GM23338 (cell line): ENCODE data around the gene TCERG1. TPM values are rescaled to one million over a fixed set of nuclear protein-coding genes. Genes with fewer than 3 reads are reported as not detected.

Experiments used
- ATAC-seq: fragments of 200-7000 bp; cut with Tn5 transposase; 3 replicates; pipeline ENCODE4 v1.9.1; 2020
- DNase-seq: peaks from one replicate; pipeline ENCODE4 v3.0.0-alpha.2; 2015; ENCODE audit warnings: low spot score
- H2AFZ ChIP-seq: fragments of 200-600 bp; sonication (generic); 2 replicates; pipeline ENCODE4 v1.8.0; 2016; ENCODE audit warnings: antibody characterized with exemption, mild to moderate bottlenecking, moderate library complexity
- H3F3A ChIP-seq: fragments of 200-600 bp; sonication (generic); replicated peaks from 2 replicates; pipeline ENCODE4 v1.8.0; 2017; ENCODE audit warnings: antibody characterized with exemption, mixed run types, low read depth
- H3K27ac ChIP-seq: fragments of 200-600 bp; sonication (generic); 2 replicates; pipeline ENCODE4 v1.6.1; 2016; ENCODE audit warnings: low read depth
- H3K27me3 ChIP-seq: fragments of 200-600 bp; sonication (generic); 2 replicates; pipeline ENCODE4 v1.8.0; 2016; ENCODE audit warnings: mild to moderate bottlenecking, mixed run types, moderate library complexity; ENCODE audit not compliant: insufficient read depth
- H3K36me3 ChIP-seq: fragments of 200-600 bp; sonication (generic); 2 replicates; pipeline ENCODE4 v1.8.0; 2016; ENCODE audit warnings: mild to moderate bottlenecking; ENCODE audit not compliant: insufficient read depth
- H3K4me1 ChIP-seq: fragments of 200-600 bp; sonication (generic); 2 replicates; pipeline ENCODE4 v1.8.0; 2016; ENCODE audit warnings: mild to moderate bottlenecking, moderate library complexity; ENCODE audit not compliant: insufficient read depth
- H3K4me2 ChIP-seq: fragments of 200-600 bp; sonication (generic); 2 replicates; pipeline ENCODE4 v1.7.1; 2017; ENCODE audit warnings: mixed run types
- H3K4me3 ChIP-seq: fragments of 200-600 bp; sonication (generic); 2 replicates; pipeline ENCODE4 v1.6.1; 2016; ENCODE audit warnings: mixed run types
- H3K79me2 ChIP-seq: fragments of 200-600 bp; sonication (generic); replicated peaks from 2 replicates; pipeline ENCODE4 v1.8.0; 2017; ENCODE audit warnings: mild to moderate bottlenecking; ENCODE audit not compliant: insufficient read depth
- H3K9me2 ChIP-seq: fragments of 200-600 bp; sonication (generic); 2 replicates; pipeline ENCODE4 v1.8.0; 2017; ENCODE audit not compliant: insufficient read depth
- H4K20me1 ChIP-seq: fragments of 200-600 bp; sonication (generic); replicated peaks from 2 replicates; pipeline ENCODE4 v1.8.0; 2017; ENCODE audit warnings: mild to moderate bottlenecking; ENCODE audit not compliant: insufficient read depth
- H3K27ac Mint-ChIP-seq: 2 replicates; pipeline ENCODE4 v1.8.0; 2020; ENCODE audit warnings: inconsistent platforms, mild to moderate bottlenecking, moderate library complexity, mixed read lengths
- H3K27me3 Mint-ChIP-seq: 3 replicates; pipeline ENCODE4 v1.8.0; 2022; ENCODE audit warnings: low read depth, mild to moderate bottlenecking, moderate library complexity, mixed read lengths, inconsistent platforms; ENCODE audit not compliant: insufficient read depth, poor library complexity
- H3K36me3 Mint-ChIP-seq: 3 replicates; pipeline ENCODE4 v1.8.0; 2021; ENCODE audit warnings: low read depth, mild to moderate bottlenecking, inconsistent platforms, moderate library complexity, mixed read lengths
- H3K4me1 Mint-ChIP-seq: 3 replicates; pipeline ENCODE4 v1.8.0; 2020; ENCODE audit warnings: mild to moderate bottlenecking, inconsistent platforms, mixed read lengths
- H3K4me3 Mint-ChIP-seq: 3 replicates; pipeline ENCODE4 v1.8.0; 2021; ENCODE audit warnings: moderate library complexity, mild to moderate bottlenecking, inconsistent platforms, mixed read lengths
- H3K9me3 Mint-ChIP-seq: 3 replicates; pipeline ENCODE4 v1.8.0; 2020; ENCODE audit warnings: moderate library complexity, mild to moderate bottlenecking, inconsistent platforms, mixed read lengths
- CREB1 ChIP-seq: fragments of 250-450 bp; sonication (Bioruptor Pico); IDR thresholded peaks from 2 replicates; pipeline ENCODE4 v1.5.0; 2020; ENCODE audit warnings: low read depth, mild to moderate bottlenecking, moderate library complexity
- ETS1 ChIP-seq: IDR thresholded peaks from 2 replicates; pipeline ENCODE4 v1.6.1; 2016; ENCODE audit warnings: antibody characterized with exemption
- EZH2 ChIP-seq: fragments of 200-600 bp; sonication (generic); IDR thresholded peaks from one replicate; pipeline ENCODE4 v1.8.0; 2017; ENCODE audit warnings: antibody characterized with exemption, mild to moderate bottlenecking, low read depth; ENCODE audit not compliant: unreplicated experiment
- JUNB ChIP-seq: IDR thresholded peaks from one replicate; pipeline ENCODE4 v1.6.1; 2016; ENCODE audit warnings: antibody characterized with exemption; ENCODE audit not compliant: unreplicated experiment
- NANOG ChIP-seq: IDR thresholded peaks from 2 replicates; pipeline ENCODE4 v1.6.1; 2016; ENCODE audit warnings: antibody characterized with exemption, borderline replicate concordance
- POLR2AphosphoS5 ChIP-seq: IDR thresholded peaks from 2 replicates; pipeline ENCODE4 v1.6.1; 2016; ENCODE audit warnings: antibody characterized with exemption, low read depth
- STAT1 ChIP-seq: IDR thresholded peaks from one replicate; pipeline ENCODE4 v1.6.1; 2016; ENCODE audit warnings: antibody characterized with exemption; ENCODE audit not compliant: unreplicated experiment
- ZNF114 ChIP-seq: fragments of 250-450 bp; sonication (Bioruptor Pico); IDR thresholded peaks from 2 replicates; pipeline ENCODE4 v1.5.0; 2020; ENCODE audit warnings: mild to moderate bottlenecking, moderate library complexity
- ZNF331 ChIP-seq: fragments of 250-450 bp; sonication (Bioruptor Pico); IDR thresholded peaks from 2 replicates; pipeline ENCODE4 v1.5.0; 2020; ENCODE audit warnings: low read depth, mild to moderate bottlenecking, moderate library complexity
- polyA plus RNA-seq: library from polyadenylated mRNA; unstranded; fragments of >200 nt; fragmentation: Nextera tagmentation; extraction: Ambion mirVana; gene quantifications from 2 replicates; pipeline ENCODE4 v1.2.1, GENCODE V29; 2016
- total RNA-seq: library from RNA; depleted of rRNA; stranded (reverse); fragments of >200 nt; shearing (Covaris generic); gene quantifications from 2 replicates; pipeline ENCODE4 v1.2.3, GENCODE V29; 2014
- TF ChIP-seq, protein P1 (sequence below), 2 experiments: fragments of 200-600 bp in 1 of 2; sonication (generic) in 1 of 2; conservative IDR thresholded peaks; 2 replicates each; pipeline versions ENCODE4 v1.5.1 to v1.6.1; 2016 to 2017; ENCODE audit warnings: antibody characterized with exemption in 2 of 2, low read depth in 2 of 2, mild to moderate bottlenecking in 2 of 2, moderate library complexity in 1 of 2
- TF ChIP-seq, protein P2 (sequence below): fragments of 250-450 bp; sonication (Bioruptor Pico); IDR thresholded peaks from 2 replicates; pipeline ENCODE4 v1.5.0; 2020; ENCODE audit warnings: mild to moderate bottlenecking, moderate library complexity

TCERG1 gene
- total and polyA plus RNA-seq, 2 experiments from 2014 or later, result 127 to 178 TPM

DNA sequence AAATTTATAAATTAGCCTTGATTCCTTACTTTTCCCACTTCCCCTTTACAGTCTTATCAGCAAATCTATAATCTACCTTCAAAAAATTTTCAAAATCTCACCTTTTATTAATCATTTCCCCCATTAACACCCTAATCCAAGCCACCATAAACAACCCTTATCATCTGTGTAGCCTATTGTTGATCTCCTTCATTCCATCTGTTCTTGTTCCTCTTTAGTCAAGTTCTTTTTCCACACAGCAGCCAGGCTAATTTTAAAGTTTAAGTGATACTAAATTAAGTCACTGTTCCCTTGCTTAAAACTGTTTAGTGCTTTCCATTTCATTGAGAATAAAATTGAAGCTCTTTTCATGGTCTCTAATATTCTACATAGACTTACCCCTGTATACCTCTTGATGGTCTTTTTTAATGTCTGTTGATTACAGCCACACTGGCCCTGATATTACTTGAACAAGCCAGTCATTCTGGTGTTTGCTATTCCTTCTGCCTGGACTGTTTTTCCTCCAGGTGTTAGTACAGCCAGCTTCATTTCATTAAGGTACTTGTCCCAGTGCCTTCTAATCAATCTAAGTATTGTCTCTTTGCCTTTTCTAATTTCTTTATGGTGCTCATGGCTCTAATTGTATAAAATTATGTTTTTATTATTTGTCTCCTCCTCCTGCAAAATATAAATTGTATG is 37.7 kb downstream of the TCERG1 start (continued):
- TF ChIP-seq, protein P1, sequence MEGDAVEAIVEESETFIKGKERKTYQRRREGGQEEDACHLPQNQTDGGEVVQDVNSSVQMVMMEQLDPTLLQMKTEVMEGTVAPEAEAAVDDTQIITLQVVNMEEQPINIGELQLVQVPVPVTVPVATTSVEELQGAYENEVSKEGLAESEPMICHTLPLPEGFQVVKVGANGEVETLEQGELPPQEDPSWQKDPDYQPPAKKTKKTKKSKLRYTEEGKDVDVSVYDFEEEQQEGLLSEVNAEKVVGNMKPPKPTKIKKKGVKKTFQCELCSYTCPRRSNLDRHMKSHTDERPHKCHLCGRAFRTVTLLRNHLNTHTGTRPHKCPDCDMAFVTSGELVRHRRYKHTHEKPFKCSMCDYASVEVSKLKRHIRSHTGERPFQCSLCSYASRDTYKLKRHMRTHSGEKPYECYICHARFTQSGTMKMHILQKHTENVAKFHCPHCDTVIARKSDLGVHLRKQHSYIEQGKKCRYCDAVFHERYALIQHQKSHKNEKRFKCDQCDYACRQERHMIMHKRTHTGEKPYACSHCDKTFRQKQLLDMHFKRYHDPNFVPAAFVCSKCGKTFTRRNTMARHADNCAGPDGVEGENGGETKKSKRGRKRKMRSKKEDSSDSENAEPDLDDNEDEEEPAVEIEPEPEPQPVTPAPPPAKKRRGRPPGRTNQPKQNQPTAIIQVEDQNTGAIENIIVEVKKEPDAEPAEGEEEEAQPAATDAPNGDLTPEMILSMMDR (conservative IDR thresholded peaks at IDR 0.05; ENCODE audit: low read depth in 2 of 2), result no peak

DNA sequence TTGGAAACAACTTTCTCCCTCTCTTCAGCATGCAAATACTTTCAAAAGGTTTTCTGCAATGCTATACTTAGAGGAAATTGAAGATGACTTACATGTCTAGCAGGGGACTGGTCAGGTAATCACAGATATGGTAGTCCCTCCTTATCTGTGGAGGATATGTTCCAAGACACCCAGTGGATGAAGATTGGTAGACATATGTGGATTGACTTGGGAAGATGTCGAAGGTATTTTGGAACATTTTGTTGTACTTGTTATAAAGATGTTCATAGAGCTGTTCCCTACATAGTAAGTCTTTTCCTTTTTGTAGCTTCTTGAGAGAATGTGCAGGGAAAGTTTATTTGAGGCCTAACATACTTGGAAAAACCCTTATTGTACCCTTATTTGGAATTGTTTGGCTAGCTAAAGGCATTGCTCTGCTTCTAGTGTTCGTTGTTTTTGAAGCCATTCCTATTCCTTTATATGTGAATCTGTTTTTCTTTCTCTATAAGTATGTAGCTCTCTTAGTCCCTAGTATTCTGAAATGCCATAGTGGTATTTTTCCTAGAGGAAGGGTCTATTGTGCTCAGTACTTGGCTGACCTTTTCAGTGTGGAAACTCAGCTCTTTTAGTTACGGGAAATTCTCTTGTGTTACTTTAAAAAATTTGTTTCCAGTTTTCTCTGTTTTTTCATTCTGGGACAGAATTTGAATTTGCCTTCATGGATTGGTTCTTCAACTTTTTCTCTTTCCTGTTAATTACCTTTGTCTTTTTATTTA is 43.1 kb downstream of the TCERG1 start:
- no peak for ATAC-seq
- no peaks in the 10 kb centered on the region for H3K9me2 ChIP-seq
- peaks cover 27% of the 10 kb centered on the region for H3K36me3 ChIP-seq
- Mint-ChIP-seq H3K4me1 (no peaks in the 10 kb centered on the region), H3K9me3 (no peaks in the 10 kb centered on the region), H3K36me3 (peaks cover 30% of the 10 kb centered on the region), H3K27me3 (no peaks in the 10 kb centered on the region), H3K27ac (no peak overlapping the region; the same call in 1 of the 2 replicates), H3K4me3 (no peak overlapping the region)
- H2AFZ ChIP-seq, result no peak overlapping the region
- no peaks in the 10 kb centered on the region for H3K4me1 ChIP-seq
- no peaks in the 10 kb centered on the region for H3K79me2 ChIP-seq
- H3F3A ChIP-seq, result no peaks in the 10 kb centered on the region
- no peak overlapping the region for H3K27ac ChIP-seq
- H4K20me1 ChIP-seq, result no peaks in the 10 kb centered on the region
- DNase-seq, result no peak
- no peak overlapping the region for H3K4me3 ChIP-seq
- H3K27me3 ChIP-seq, result no peaks in the 10 kb centered on the region
- no peak overlapping the region for H3K4me2 ChIP-seq
- no peak for TF ChIP-seq NANOG
- no peak for TF ChIP-seq JUNB
- TF ChIP-seq EZH2, result no peak
- TF ChIP-seq, protein P1 (conservative IDR thresholded peaks at IDR 0.05; ENCODE audit: low read depth in 2 of 2), result no peak
- TF ChIP-seq CREB1 (CRISPR knock-in tag), result no peak
- no peak for TF ChIP-seq ZNF114 (CRISPR knock-in tag)
- TF ChIP-seq STAT1, result no peak
- TF ChIP-seq ZNF331, result no peak
- no peak for TF ChIP-seq POLR2AphosphoS5
- no peak for TF ChIP-seq ETS1
- TF ChIP-seq, protein P2, sequence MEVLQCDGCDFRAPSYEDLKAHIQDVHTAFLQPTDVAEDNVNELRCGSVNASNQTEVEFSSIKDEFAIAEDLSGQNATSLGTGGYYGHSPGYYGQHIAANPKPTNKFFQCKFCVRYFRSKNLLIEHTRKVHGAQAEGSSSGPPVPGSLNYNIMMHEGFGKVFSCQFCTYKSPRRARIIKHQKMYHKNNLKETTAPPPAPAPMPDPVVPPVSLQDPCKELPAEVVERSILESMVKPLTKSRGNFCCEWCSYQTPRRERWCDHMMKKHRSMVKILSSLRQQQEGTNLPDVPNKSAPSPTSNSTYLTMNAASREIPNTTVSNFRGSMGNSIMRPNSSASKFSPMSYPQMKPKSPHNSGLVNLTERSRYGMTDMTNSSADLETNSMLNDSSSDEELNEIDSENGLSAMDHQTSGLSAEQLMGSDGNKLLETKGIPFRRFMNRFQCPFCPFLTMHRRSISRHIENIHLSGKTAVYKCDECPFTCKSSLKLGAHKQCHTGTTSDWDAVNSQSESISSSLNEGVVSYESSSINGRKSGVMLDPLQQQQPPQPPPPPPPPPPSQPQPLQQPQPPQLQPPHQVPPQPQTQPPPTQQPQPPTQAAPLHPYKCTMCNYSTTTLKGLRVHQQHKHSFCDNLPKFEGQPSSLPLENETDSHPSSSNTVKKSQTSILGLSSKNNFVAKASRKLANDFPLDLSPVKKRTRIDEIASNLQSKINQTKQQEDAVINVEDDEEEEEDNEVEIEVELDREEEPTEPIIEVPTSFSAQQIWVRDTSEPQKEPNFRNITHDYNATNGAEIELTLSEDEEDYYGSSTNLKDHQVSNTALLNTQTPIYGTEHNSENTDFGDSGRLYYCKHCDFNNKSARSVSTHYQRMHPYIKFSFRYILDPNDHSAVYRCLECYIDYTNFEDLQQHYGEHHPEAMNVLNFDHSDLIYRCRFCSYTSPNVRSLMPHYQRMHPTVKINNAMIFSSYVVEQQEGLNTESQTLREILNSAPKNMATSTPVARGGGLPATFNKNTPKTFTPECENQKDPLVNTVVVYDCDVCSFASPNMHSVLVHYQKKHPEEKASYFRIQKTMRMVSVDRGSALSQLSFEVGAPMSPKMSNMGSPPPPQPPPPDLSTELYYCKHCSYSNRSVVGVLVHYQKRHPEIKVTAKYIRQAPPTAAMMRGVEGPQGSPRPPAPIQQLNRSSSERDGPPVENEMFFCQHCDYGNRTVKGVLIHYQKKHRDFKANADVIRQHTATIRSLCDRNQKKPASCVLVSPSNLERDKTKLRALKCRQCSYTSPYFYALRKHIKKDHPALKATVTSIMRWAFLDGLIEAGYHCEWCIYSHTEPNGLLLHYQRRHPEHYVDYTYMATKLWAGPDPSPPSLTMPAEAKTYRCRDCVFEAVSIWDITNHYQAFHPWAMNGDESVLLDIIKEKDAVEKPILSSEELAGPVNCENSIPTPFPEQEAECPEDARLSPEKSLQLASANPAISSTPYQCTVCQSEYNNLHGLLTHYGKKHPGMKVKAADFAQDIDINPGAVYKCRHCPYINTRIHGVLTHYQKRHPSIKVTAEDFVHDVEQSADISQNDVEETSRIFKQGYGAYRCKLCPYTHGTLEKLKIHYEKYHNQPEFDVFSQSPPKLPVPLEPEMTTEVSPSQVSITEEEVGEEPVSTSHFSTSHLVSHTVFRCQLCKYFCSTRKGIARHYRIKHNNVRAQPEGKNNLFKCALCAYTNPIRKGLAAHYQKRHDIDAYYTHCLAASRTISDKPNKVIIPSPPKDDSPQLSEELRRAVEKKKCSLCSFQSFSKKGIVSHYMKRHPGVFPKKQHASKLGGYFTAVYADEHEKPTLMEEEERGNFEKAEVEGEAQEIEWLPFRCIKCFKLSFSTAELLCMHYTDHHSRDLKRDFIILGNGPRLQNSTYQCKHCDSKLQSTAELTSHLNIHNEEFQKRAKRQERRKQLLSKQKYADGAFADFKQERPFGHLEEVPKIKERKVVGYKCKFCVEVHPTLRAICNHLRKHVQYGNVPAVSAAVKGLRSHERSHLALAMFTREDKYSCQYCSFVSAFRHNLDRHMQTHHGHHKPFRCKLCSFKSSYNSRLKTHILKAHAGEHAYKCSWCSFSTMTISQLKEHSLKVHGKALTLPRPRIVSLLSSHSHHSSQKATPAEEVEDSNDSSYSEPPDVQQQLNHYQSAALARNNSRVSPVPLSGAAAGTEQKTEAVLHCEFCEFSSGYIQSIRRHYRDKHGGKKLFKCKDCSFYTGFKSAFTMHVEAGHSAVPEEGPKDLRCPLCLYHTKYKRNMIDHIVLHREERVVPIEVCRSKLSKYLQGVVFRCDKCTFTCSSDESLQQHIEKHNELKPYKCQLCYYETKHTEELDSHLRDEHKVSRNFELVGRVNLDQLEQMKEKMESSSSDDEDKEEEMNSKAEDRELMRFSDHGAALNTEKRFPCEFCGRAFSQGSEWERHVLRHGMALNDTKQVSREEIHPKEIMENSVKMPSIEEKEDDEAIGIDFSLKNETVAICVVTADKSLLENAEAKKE, result no peak
